CD4-positive, alpha-beta T cell treated with Interleukin-15 for 4 hours (primary cell): ENCODE results near the gene PLA2G4B.

Experiments used
- DNase-seq: peaks from one replicate; pipeline ENCODE4 v3.0.0-alpha.2; 2020; ENCODE audit warnings: low spot score

PLA2G4B gene, protein sequence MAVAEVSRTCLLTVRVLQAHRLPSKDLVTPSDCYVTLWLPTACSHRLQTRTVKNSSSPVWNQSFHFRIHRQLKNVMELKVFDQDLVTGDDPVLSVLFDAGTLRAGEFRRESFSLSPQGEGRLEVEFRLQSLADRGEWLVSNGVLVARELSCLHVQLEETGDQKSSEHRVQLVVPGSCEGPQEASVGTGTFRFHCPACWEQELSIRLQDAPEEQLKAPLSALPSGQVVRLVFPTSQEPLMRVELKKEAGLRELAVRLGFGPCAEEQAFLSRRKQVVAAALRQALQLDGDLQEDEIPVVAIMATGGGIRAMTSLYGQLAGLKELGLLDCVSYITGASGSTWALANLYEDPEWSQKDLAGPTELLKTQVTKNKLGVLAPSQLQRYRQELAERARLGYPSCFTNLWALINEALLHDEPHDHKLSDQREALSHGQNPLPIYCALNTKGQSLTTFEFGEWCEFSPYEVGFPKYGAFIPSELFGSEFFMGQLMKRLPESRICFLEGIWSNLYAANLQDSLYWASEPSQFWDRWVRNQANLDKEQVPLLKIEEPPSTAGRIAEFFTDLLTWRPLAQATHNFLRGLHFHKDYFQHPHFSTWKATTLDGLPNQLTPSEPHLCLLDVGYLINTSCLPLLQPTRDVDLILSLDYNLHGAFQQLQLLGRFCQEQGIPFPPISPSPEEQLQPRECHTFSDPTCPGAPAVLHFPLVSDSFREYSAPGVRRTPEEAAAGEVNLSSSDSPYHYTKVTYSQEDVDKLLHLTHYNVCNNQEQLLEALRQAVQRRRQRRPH

DNA sequence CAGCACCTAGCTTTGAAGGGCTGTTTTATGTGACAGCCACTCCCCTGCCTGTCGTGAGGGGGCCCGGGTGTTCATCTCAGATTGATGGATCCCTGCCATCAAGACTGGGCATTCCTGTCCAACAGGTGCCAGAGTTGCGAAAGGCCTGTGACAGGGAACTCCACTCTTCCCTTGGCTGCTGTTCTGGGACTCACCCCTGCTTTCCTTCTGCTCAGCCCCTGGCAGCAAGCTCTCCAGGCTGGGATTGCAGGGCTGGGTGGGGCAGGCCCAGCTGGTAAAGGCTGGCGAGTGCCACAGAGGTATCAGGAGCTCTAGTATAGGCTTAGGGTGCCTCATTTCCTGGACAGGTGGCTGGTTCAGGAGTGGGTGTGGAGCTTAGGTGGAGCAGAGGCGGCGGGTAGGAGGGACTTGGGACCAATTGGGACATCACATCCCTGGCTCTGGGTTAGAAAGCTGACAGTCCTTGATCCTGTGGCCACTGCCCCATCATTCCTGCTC is at the start of gene PLA2G4B:
Gene PLA2G4B (plus strand): TSS at position 448 of the 498 bp plus-strand sequence. CDS start 67 bp downstream, outside the sequence.
- no peak for DNase-seq

DNA sequence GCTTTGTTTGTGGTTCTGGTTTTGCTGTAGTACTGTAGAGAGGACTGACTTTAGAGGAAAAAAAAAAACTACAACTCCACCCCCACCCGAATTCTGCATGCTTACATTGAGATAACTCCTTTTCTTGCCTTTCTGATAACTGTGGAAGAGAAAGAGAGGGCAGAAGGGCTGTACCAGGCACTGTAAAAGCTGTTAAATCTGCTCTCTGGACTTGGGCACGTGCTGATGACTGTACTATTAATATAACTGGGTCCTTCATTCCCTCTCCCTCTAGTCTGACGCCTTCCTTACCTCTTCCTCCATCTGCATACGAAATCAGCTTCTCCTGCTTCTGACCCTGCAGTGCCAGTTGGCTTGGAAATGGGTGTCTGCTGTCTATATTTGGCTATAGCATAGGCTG is 49.4 kb upstream of the PLA2G4B start:
- DNase-seq: no peak

GRCh38 chr15:41789662-41790061 is 49.0 kb upstream of the PLA2G4B start:
- no peak for DNase-seq

GRCh38 chr15:41790169-41790568 is 48.5 kb upstream of the PLA2G4B start:
- DNase-seq: no peak

- no peak for DNase-seq
Measured at GRCh38 chr15:41790756-41791546, 47.7 kb upstream of the PLA2G4B start.

- DNase-seq: no peak
Measured at GRCh38 chr15:41791547-41791937, 47.1 kb upstream of the PLA2G4B start.

- DNase-seq: no peak
Measured at GRCh38 chr15:41792000-41792637, 46.5 kb upstream of the PLA2G4B start.

DNA sequence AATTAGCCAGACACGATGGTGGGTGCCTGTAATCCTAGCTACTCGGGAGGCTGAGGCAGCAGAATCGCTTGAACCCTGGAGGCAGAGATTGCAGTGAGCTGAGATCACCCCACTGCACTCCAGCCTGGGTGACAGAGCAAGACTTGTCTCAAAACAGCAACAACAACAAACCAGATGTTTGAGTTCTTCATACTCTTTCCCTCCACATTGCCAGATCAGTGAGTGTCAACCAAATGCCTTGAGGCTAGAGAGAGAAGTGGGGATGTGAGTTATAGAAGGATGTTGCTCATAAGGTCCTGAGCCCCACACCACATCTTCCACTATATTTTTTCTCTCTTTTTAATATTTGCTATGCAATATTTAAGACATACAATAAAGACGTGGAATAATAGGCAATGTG is 44.6 kb upstream of the PLA2G4B start:
- DNase-seq: no peak

DNA sequence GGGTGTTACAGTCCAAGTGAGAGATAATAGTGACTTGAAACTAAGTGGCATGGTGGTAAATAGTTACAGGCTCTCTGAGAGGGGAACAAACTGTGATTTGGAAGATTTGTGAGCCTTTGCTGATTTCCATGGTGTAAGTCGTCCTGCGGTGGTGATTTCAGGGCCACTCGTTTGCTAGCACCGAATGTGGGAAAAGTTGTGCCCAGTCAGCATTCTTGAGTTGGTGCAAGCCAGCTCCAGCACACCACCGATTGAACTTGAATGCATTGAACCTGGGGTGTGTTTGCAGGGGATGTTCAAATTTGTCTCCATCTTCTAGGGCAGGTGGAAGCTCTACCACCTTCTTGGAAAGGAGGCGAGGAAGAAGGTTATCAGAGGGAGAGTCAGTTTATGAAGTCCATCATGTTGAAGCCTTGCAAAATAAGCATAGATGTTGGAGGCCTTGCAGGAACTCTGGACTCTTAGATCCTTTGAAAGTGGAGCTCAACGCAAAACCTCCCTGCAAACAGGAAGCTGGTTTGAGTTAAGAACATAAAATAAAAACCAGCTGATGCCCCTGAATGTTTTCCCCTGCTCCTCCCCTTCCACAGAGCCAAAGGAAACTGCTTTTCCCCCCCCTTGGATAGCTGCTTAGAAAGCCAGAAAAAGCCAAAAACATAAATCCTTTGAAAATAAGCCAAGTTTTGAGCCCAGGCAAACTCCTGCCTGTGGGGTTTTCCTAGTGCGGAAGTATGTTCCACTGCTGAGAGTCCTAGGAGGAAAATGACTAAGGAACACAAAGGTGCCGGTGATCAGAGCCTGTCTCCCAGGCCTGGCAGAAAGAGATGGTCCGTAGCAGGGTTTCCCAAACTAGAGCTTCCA is 42.4 kb upstream of the PLA2G4B start:
- DNase-seq: no peak

DNA sequence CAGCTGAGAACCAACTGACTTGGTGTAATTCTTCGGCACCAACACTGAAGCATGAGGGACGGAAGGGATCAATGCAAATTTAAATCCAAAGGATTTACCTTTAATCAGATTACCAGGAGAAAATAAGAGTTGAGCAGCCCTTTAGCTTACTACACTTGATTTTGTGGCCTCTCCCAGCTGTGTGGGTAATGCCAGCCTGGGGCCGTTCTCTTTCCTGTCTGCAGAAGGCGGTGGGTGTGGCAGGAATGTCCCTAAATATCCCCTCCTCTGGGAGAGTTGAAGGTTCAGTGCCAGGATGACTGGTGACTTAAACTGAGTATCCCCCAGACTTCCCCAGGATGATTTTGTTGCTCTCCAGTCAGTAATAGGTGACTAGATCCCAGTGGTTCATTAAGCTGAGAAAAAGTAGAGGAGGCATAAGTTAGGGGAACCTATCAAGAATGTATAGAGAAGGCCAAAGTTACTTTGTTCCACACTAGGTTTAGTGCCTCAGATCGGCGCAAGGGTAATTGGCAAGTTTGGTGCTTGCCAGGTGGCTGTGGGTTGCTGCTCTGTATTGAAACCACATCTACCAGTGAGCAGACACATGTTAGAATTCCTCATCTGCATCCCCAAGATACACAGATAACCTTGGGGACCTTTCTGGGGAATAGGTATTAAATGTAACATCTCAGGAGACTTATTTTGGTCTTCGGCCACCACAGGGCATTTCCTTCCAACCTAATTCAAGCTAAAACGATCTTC is 41.3 kb upstream of the PLA2G4B start:
- no peak for DNase-seq

DNA sequence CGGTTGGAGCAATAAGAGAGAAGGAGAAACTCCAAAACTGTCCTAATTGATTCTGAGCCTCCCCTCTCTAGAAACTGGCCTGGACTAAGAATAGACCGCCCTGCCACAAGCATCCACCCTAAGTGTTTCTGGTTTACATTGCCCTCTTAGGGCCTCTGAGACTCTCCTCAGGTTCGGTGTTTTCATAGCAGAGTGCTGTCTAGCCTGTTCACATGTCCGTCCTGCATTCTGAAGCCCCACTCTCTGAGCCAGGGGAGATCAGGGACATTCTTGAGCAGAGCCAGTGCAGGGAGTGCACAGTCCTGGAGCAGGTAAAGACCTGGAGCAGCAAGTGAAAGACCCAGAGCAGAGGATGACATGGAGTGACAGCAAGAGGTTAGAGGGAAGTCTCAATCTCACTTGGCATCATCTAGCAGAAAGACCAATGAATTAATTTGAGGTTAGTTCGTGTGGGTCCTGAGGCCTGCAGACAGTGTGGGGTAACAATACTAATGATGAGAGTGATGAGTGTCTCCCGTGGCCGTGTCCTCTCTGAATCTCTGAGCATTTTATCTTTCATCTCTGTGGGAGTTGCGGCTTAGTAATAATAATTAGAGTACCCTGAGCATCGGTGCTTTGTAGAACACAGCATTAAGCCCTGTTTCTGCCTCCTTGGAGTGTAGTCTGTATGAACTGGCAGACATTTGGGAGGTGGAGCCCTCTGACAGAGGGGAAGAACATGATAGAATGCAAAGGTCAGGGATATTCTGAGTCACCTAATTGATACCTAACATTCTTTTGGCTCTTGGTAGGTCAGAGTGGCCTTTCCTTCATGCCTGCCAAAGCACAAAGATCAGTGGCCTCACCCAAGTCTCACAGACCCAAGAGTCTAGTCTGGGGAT is 39.8 kb upstream of the PLA2G4B start:
- DNase-seq: no peak

GRCh38 chr15:41799488-41799805 is 39.2 kb upstream of the PLA2G4B start:
- DNase-seq: no peak

- no peak for DNase-seq
Measured at GRCh38 chr15:41801185-41801584, 37.5 kb upstream of the PLA2G4B start.

- DNase-seq: no peak
Measured at GRCh38 chr15:41801850-41802455, 36.7 kb upstream of the PLA2G4B start.

DNA sequence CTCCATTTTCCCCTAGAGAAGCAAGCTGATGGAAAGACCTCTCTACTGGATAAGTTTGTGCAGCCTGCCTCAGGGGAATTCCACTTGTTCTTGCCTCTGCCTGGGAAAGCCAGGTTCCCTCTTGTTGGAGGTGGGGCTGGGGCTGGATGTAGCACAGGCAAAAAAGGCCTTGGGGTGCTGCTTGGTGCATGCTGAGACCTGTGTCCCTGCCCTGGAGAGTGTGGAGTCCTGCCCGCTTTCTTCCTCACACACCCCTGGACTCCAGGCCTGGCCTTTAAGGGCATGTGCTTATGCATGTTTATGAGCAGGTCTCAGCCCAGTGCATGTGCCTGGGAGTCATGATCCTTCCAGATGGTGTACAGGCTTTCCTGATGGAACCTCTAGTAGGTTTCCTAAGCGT is 34.3 kb upstream of the PLA2G4B start:
- DNase-seq: no peak

DNA sequence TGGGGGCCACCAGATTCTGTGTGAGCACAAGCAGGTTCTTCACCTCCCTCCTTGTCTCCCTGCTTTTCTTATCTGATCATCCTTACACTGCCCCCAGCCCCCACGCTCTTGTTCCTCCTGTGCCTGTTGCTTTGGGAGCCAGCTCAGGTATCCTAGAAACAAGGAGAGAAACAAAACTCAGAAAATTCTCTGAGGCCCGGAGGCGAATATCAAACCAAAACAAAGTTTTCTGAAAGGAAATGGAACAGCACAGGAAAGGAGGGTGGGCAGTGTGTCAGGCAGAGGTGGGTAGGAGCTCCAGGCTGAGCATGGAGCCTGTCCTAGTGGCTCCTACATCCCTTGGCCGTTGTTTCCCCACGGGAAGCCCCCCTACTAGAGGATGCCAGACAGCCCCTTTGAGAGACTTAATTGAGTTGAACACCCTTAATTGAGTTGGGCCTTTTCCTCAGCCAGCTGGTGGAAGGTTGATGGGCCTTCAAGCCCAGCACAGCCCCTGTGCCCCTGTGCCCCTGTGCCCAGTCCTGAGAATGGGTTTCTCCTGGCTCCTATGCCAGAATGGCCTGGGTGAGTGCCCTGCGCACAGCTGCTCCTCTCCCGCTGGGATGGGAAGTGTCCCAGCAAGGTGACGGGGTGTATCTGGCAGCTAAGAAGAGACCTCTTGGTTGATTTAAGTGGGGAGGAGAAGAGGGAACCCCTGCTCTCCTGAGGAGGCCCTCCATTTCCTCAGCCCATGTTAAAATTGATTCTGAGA is 33.6 kb upstream of the PLA2G4B start:
- no peak for DNase-seq

- no peak for DNase-seq
Measured at GRCh38 chr15:41805711-41806110, 32.9 kb upstream of the PLA2G4B start.
